Stimulated activated CD8-positive, alpha-beta memory T cell treated with anti-CD3 and anti-CD28 coated beads, Interleukin-4, amount 100 ng/mL, for 4 hours (primary cell): Measurements from ENCODE around the gene PRR5L.
"Not testable (repeated sequence)": the region's sequence is repeated elsewhere in the genome, so short reads cannot be mapped to it uniquely, and the experiment has no call there.

Source experiments
- DNase-seq, 2 donors: peaks; one replicate each; pipeline ENCODE4 v3.0.0-alpha.2; 2020; ENCODE audit warnings: low read depth in 2 of 2, low spot score in 1 of 2

PRR5L gene

GRCh38 chr11:36488096-36488495, 192.0 kb downstream of the PRR5L start:
- DNase-seq = no peak

- no peak for DNase-seq
Observed at GRCh38 chr11:36490026-36490806, 194.1 kb downstream of the PRR5L start.

- DNase-seq = no peak
Observed at GRCh38 chr11:36492724-36493304, 196.7 kb downstream of the PRR5L start.

GRCh38 chr11:36493332-36493731, 197.2 kb downstream of the PRR5L start:
- no peak for DNase-seq

GRCh38 chr11:36498721-36499120, 202.6 kb downstream of the PRR5L start:
- DNase-seq = no peak

GRCh38 chr11:36499315-36499714, 203.2 kb downstream of the PRR5L start:
- DNase-seq = no peak

GRCh38 chr11:36500315-36500721, 204.2 kb downstream of the PRR5L start:
- DNase-seq = no peak

- DNase-seq = no peak
Observed at GRCh38 chr11:36501236-36501635, 205.1 kb downstream of the PRR5L start.

GRCh38 chr11:36507824-36508489, 211.9 kb downstream of the PRR5L start:
- no peak for DNase-seq

- DNase-seq = no peak
Observed at GRCh38 chr11:36508743-36509142, 212.7 kb downstream of the PRR5L start.

GRCh38 chr11:36509201-36509639, 213.1 kb downstream of the PRR5L start:
- no peak for DNase-seq

- peak; percentile 76 to 84 for DNase-seq
Observed at GRCh38 chr11:36509694-36510593, 213.9 kb downstream of the PRR5L start, which contains the start of gene TRAF6. Gene TRAF6 (minus strand): TSS chr11:36510272. CDS start chr11:36501515, 8,757 bp downstream.

GRCh38 chr11:36510594-36510942, 214.5 kb downstream of the PRR5L start:
- DNase-seq = no peak

GRCh38 chr11:36511062-36511461, 215.0 kb downstream of the PRR5L start:
- DNase-seq = not testable (repeated sequence)

- no peak for DNase-seq
Observed at GRCh38 chr11:36512016-36512415, 215.9 kb downstream of the PRR5L start.

- DNase-seq = no peak
Observed at GRCh38 chr11:36513965-36514364, 217.9 kb downstream of the PRR5L start.
